ENCODE data around the gene MOB2. TPM values are rescaled to one million over a fixed set of nuclear protein-coding genes. Genes with fewer than 3 reads are reported as not detected.

The MOB2 gene
- total RNA-seq, 4 donors from 2014 or later, result 63.8 to 104 (median 95.8) TPM

- Histone ChIP-seq H3K27ac (no peak overlapping the region), H3K36me3 (no peaks in the 10 kb centered on the region), H3K4me3 (no peak overlapping the region), H3K4me1 (peaks cover 73% of the 10 kb centered on the region), H3K27me3 (no peaks in the 10 kb centered on the region), H3K9me3 (no peaks in the 10 kb centered on the region)
- no peak for TF ChIP-seq POLR2AphosphoS5 (IDR thresholded peaks at IDR 0.05)
- TF ChIP-seq CTCF (IDR thresholded peaks at IDR 0.05), result no peak
- TF ChIP-seq POLR2A (IDR thresholded peaks at IDR 0.05), result no peak
- no peak for TF ChIP-seq EP300 (IDR thresholded peaks at IDR 0.05)
- WGBS, result 91% methylated on average over 17 of the region's 17 CpGs
- no peak for DNase-seq (ENCODE audit: low spot score in 2 of 2)
These were observed 32.7 kb upstream of the MOB2 start for GRCh38 chr11:1519028-1520010.

DNA sequence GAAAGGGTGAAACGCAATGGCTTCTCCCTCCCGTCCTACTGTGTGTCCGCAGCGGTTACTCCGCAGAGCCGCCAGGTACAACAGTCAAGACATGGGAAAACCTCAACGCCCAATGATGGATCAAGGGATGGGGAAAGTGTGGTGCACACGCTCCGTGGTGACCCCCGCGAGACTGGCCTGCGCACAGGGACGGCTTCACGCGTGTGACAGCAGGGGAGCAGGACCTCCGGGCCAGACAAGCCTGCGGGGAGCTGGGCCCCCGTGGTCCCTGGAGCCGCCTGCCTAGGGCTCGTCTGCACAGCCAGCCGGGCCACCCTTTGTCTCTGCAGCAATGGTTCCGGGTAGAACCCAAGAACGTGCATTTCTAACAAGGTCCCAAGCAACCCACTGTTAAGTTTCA, 31.7 kb upstream of the MOB2 start:
- TF ChIP-seq POLR2A (IDR thresholded peaks at IDR 0.05) (no peak), POLR2AphosphoS5 (IDR thresholded peaks at IDR 0.05) (no peak), EP300 (IDR thresholded peaks at IDR 0.05) (no peak), CTCF (IDR thresholded peaks at IDR 0.05) (no peak)
- no peak overlapping the region for H3K27ac ChIP-seq
- DNase-seq (ENCODE audit: low spot score in 2 of 2), result no peak
- no peaks in the 10 kb centered on the region for H3K36me3 ChIP-seq
- H3K4me1 ChIP-seq, result peaks cover 72% of the 10 kb centered on the region
- no peaks in the 10 kb centered on the region for H3K27me3 ChIP-seq
- WGBS, result 94% methylated on average over 13 of the region's 23 CpGs
- no peaks in the 10 kb centered on the region for H3K9me3 ChIP-seq
- no peak overlapping the region for H3K4me3 ChIP-seq

DNA sequence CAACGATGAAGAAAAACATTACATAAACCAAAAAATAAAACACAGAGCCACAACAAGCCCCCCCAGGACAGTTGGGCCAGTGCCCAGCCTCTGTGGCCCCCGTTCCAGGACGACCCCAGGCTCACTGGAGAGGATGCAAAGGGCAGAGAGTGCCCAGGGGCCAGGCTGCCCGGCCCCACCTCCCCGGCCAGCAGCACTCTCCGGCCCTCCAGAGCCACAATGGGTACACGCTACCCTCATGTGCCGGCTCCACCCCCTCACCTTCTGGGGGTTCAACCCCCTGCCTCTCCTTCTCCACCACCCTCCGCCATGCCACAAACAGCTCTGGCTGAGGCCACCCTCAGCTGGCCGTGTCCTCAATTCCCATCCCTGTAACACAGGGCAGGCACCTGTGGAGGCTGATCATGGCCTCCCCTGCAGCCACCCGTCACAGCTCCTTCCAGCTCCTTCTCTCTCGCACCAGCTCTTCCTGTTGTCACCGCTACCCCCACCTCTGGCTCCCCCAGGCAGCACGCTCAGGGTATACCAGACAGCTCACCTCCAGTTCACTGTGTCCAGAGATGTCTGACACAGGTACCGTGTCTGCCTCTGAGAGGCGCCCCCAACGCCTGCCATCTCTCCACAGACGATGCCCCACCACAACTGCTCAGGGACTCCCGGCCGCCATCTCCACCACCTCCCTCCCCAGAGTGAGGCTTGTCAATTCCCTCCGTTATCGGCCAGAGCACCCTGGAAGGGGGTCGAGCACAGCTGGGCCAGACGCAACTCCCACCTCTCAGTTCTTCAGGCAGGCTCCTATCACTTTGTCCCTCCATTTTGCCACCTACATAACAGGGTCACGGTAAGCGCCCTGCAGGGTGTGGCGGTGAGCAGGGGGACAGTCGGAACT, 30.8 kb upstream of the MOB2 start:
- 88% methylated on average over 28 of the region's 28 CpGs for WGBS

DNA sequence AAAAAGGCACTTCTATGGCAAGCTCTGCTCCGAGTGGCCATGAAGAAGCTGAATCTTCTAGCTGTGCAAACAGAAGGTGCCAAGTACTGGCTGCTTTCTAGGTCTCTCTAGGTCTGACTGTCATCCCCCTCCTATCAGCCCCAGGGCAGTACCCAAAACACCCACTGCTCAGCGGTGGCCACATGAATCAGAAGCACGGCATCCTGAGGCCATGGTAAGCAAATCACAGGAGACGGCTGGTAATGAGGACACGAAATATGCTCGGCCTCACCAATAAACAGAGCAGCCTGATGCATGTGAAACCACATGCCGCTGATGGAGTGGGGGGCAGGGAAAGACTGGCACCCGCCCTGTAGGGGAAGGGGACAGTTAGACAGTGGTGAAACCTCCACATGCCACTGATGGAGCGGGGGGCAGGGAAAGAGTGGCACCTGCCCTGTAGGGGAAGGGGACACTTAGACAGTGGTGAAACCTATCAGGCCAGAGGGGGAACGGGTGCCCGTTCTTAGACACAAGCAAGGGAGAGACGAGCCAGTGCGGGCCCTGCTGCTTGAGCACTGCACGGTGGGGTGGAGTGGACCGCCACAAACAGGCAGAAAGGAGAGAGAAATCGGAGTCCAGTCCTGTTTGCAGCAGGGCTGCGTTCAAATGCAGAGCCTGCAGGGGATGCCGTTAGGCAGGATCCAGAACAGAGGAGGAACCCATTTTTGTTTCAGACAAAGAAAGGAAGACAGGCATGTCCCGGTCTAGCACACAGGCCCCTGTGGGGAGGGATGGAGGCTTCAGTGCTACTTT, 29.9 kb upstream of the MOB2 start:
- H3K4me3 ChIP-seq, result no peak overlapping the region
- H3K36me3 ChIP-seq, result no peaks in the 10 kb centered on the region
- H3K4me1 ChIP-seq, result peaks cover 62% of the 10 kb centered on the region
- H3K27ac ChIP-seq, result no peak overlapping the region
- TF ChIP-seq POLR2A (IDR thresholded peaks at IDR 0.05), result no peak
- no peak for TF ChIP-seq CTCF (IDR thresholded peaks at IDR 0.05)
- no peak for TF ChIP-seq POLR2AphosphoS5 (IDR thresholded peaks at IDR 0.05)
- no peak for TF ChIP-seq EP300 (IDR thresholded peaks at IDR 0.05)
- no peaks in the 10 kb centered on the region for H3K27me3 ChIP-seq
- H3K9me3 ChIP-seq, result no peaks in the 10 kb centered on the region
- WGBS, result 77% methylated on average over 16 of the region's 19 CpGs
- DNase-seq (ENCODE audit: low spot score in 2 of 2), result no peak

More for the DNA sequence above, 30.8 kb upstream of the MOB2 start:
- H3K4me1 ChIP-seq, result peaks cover 70% of the 10 kb centered on the region
- no peak overlapping the region for H3K27ac ChIP-seq
- no peak for DNase-seq (ENCODE audit: low spot score in 2 of 2)
- no peak overlapping the region for H3K4me3 ChIP-seq
- H3K27me3 ChIP-seq, result no peaks in the 10 kb centered on the region
- H3K9me3 ChIP-seq, result no peaks in the 10 kb centered on the region
- TF ChIP-seq CTCF (IDR thresholded peaks at IDR 0.05), result no peak
- no peak for TF ChIP-seq POLR2A (IDR thresholded peaks at IDR 0.05)
- no peak for TF ChIP-seq POLR2AphosphoS5 (IDR thresholded peaks at IDR 0.05)
- no peak for TF ChIP-seq EP300 (IDR thresholded peaks at IDR 0.05)
- no peaks in the 10 kb centered on the region for H3K36me3 ChIP-seq

All from suprapubic skin (tissue), 4 donors.